HEK293T (cell line): ENCODE results near the gene HSPB7.

ENCODE experiments used
- BHLHE40 ChIP-seq: fragments of 450-650 bp; IDR thresholded peaks from 2 replicates; pipeline ENCODE4 v1.6.1; 2016; ENCODE audit warnings: mild to moderate bottlenecking, moderate library complexity, borderline replicate concordance
- CTBP1 ChIP-seq: fragments of 450-650 bp; IDR thresholded peaks from 2 replicates; pipeline ENCODE4 v1.6.1; 2016; ENCODE audit warnings: borderline replicate concordance
- ELF4 ChIP-seq: fragments of 450-650 bp; IDR thresholded peaks from 2 replicates; pipeline ENCODE4 v1.6.1; 2017; ENCODE audit warnings: antibody characterized with exemption
- FOXA1 ChIP-seq: fragments of 450-650 bp; IDR thresholded peaks from 2 replicates; pipeline ENCODE4 v1.6.1; 2016; ENCODE audit warnings: mild to moderate bottlenecking
- FOXK2 ChIP-seq: fragments of 450-650 bp; IDR thresholded peaks from 2 replicates; pipeline ENCODE4 v1.6.1; 2016; ENCODE audit warnings: mild to moderate bottlenecking
- FOXM1 ChIP-seq: fragments of 450-650 bp; IDR thresholded peaks from 2 replicates; pipeline ENCODE4 v1.6.1; 2017; ENCODE audit warnings: mild to moderate bottlenecking, borderline replicate concordance
- HDGF ChIP-seq: fragments of 450-650 bp; IDR thresholded peaks from 2 replicates; pipeline ENCODE4 v1.6.1; 2017; ENCODE audit warnings: antibody characterized with exemption, borderline replicate concordance
- L3MBTL2 ChIP-seq: fragments of 450-650 bp; conservative IDR thresholded peaks from 2 replicates; pipeline ENCODE4 v1.6.1; 2016; ENCODE audit warnings: mild to moderate bottlenecking
- LEF1 ChIP-seq: fragments of 450-650 bp; IDR thresholded peaks from 2 replicates; pipeline ENCODE4 v1.6.1; 2017; ENCODE audit warnings: mild to moderate bottlenecking, borderline replicate concordance
- NFRKB ChIP-seq: fragments of 450-650 bp; IDR thresholded peaks from 2 replicates; pipeline ENCODE4 v1.6.1; 2016; ENCODE audit warnings: mild to moderate bottlenecking, moderate library complexity
- SP1 ChIP-seq: fragments of 450-650 bp; IDR thresholded peaks from 2 replicates; pipeline ENCODE4 v1.6.1; 2017
- SUZ12 ChIP-seq: fragments of 450-650 bp; IDR thresholded peaks from 2 replicates; pipeline ENCODE4 v1.6.1; 2016; ENCODE audit warnings: mild to moderate bottlenecking
- TARDBP ChIP-seq: fragments of 450-650 bp; IDR thresholded peaks from 2 replicates; pipeline ENCODE4 v1.6.1; 2016
- TF ChIP-seq, protein P1 (sequence below): fragments of 450-650 bp; IDR thresholded peaks from 2 replicates; pipeline ENCODE4 v1.6.1; 2016

DNA sequence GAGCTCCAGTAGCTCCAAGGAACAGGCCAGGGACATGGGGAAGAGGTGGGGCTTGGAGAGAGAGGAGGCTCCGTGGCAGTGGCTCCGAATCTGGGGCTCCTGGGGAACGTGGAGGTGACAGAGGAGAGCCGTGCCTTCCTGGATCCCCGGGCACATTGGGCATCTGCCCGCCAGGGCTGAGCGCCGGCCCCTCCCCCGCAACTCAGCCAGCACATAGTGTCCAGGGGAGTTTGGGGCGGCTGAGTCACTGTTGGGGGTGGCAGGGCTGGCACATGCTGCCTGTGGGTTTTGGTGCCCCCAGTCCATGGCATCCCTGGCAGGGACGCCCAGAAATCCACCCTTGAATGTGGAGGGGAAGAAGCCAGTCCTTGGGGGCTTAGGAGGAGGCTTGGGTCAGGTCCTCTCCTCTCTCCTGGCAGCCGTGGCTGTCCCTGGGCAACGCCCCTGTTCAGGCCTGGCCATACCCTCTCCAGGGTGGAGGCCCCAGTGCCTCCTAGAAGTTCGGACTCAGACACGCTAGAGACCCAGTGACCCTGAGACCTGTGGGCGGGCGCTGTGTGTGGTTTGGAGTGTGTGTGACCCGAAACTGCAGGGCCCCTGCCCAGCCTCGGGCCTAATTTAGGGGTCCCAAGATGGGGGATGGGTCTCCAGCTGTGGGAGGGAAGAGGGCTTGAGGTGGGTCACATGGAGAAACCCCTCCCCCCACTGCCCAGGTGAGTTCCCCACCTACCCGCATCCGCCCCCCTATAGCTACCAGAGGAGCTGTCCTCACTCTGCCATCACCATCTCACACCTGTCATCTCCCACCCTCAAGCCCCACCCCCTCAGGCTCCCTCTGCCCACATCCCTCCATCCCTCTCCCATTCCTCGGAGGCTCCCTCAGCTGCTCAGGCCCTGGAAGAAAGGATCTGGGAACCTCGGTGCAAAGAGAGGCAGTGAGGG lies 1.6 kb downstream of the HSPB7 start:
- TF ChIP-seq HDGF = no peak
- TF ChIP-seq NFRKB = no peak
- no peak for TF ChIP-seq LEF1
- TF ChIP-seq L3MBTL2 = no peak
- no peak for TF ChIP-seq SUZ12
- no peak for TF ChIP-seq SP1
- no peak for TF ChIP-seq ELF4
- TF ChIP-seq BHLHE40 = no peak
- TF ChIP-seq, protein P1, sequence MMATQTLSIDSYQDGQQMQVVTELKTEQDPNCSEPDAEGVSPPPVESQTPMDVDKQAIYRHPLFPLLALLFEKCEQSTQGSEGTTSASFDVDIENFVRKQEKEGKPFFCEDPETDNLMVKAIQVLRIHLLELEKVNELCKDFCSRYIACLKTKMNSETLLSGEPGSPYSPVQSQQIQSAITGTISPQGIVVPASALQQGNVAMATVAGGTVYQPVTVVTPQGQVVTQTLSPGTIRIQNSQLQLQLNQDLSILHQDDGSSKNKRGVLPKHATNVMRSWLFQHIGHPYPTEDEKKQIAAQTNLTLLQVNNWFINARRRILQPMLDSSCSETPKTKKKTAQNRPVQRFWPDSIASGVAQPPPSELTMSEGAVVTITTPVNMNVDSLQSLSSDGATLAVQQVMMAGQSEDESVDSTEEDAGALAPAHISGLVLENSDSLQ = no peak
- TF ChIP-seq TARDBP = no peak
- no peak for TF ChIP-seq FOXA1
- TF ChIP-seq FOXM1 = no peak
- TF ChIP-seq FOXK2 = no peak
- no peak for TF ChIP-seq CTBP1
